KOPT-K1 (cell line): ENCODE measurements around the gene STK24.

Source experiments
- H3K27ac ChIP-seq: fragments of 200-600 bp; sonication (generic); 2 replicates; pipeline ENCODE4 v1.5.1; 2016; ENCODE audit warnings: antibody characterized with exemption, mild to moderate bottlenecking, low read depth, low read length; ENCODE audit not compliant: poor library complexity, severe bottlenecking
- H3K36me3 ChIP-seq: fragments of 200-600 bp; sonication (generic); 2 replicates; pipeline ENCODE4 v1.5.1; 2017; ENCODE audit warnings: antibody characterized with exemption, mild to moderate bottlenecking, low read length, moderate library complexity; ENCODE audit not compliant: insufficient read depth
- H3K9me3 ChIP-seq: fragments of 200-600 bp; sonication (generic); 2 replicates; pipeline ENCODE4 v1.5.1; 2017; ENCODE audit warnings: antibody characterized with exemption, low read length, mild to moderate bottlenecking; ENCODE audit not compliant: insufficient read depth, poor library complexity, severe bottlenecking

Gene STK24

DNA sequence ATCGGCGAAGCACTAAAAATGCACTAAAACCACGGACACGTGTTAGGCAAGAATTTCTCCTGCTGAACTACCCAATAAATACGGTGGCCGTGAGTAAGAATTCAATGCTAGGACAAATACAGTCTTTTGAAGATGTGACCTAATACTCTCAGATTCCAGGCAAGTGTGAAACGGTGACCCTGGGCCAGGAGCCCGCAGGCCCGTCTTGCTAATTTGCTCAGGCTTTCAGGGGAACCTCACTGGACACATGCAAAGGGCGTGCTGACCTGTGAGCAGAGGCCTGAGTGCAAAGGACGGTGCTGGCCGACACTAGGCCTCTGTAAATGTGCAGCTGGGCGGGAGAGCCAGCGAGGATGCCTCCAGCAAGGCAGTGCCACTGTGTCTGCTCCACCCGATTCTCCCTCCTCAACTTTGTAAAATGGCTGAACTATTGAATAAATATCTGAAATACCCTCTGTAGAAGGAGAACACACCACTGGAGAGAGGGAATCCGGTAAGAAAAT is 70.1 kb downstream of the STK24 start:
- Histone ChIP-seq H3K36me3 (peaks cover 4% of the 10 kb centered on the region; the same call in 1 of the 2 replicates), H3K9me3 (no peaks in the 10 kb centered on the region), H3K27ac (no peak overlapping the region)

GRCh38 chr13:98506322-98506721 is 70.6 kb downstream of the STK24 start:
- no peak overlapping the region for H3K27ac ChIP-seq
- peaks cover 4% of the 10 kb centered on the region; the same call in 1 of the 2 replicates for H3K36me3 ChIP-seq
- H3K9me3 ChIP-seq, result no peaks in the 10 kb centered on the region

GRCh38 chr13:98505217-98505616 is 71.7 kb downstream of the STK24 start:
- no peaks in the 10 kb centered on the region for H3K9me3 ChIP-seq
- H3K27ac ChIP-seq, result no peak overlapping the region
- peaks cover 4% of the 10 kb centered on the region; the same call in 1 of the 2 replicates for H3K36me3 ChIP-seq

DNA sequence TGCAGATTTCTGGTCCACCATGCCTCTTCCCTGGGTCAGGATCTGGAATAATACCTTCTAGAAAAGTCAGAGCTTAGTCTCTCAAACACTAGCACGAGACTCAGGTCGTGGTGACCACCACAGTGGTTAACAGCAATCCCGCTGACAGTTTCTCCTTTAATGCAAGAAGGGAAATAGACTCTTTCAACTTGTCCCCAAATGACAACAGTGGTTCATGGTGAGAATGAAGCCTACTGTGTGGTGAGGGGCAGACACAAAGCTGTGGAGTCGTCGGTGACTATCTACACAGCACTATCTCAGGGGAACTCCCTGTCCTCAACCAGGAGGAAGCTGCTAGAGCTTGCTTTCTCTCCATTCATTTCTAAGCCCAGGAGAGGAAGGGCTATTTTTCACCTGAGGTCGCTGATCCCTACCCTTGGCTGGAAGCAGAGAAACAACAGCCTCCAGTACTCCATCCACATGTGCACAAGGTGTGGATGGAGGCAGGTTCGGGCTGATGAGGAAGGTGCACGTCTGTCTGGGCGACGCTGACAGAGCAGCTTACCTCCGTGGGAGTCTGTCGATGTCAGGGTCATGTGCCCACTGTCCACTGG is 72.4 kb downstream of the STK24 start:
- no peak overlapping the region for H3K27ac ChIP-seq
- H3K36me3 ChIP-seq, result peaks cover 9% of the 10 kb centered on the region; the same call in 1 of the 2 replicates

GRCh38 chr13:98504029-98504351 is 72.9 kb downstream of the STK24 start:
- H3K9me3 ChIP-seq, result no peaks in the 10 kb centered on the region
- peaks cover 14% of the 10 kb centered on the region; the same call in 1 of the 2 replicates for H3K36me3 ChIP-seq
- peak overlapping the region; percentile 17 for H3K27ac ChIP-seq

More for the DNA sequence above, 72.4 kb downstream of the STK24 start:
- no peaks in the 10 kb centered on the region for H3K9me3 ChIP-seq

GRCh38 chr13:98503175-98504028 is 73.5 kb downstream of the STK24 start:
- H3K36me3 ChIP-seq, result peaks cover 18% of the 10 kb centered on the region; the same call in 1 of the 2 replicates
- H3K27ac ChIP-seq, result peak overlapping the region; percentile 17
- no peaks in the 10 kb centered on the region for H3K9me3 ChIP-seq

DNA sequence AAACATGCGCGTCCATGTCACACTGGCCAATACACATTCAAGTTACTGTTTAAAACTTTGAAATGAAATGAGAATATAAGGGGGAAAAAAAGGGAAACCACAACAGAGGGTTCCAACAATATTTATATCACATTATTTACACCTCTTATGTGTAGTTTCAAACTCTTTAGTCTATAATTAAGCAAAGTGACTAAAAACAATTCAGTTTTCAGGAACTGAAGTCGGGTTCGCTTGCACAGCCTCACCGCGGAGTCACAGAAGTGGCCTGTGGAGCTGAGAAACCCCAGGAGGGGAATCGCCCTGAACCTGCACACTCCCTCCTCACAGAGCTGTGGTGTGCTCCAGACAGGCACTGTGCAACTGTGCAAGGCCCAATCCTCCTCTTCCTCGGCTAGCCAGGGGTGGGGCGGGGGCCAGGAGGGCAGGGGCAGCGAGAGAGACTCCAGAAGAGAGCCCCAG is 75.9 kb downstream of the STK24 start:
- Histone ChIP-seq H3K36me3 (peaks cover 26% of the 10 kb centered on the region; the same call in 1 of the 2 replicates), H3K27ac (no peak overlapping the region), H3K9me3 (no peaks in the 10 kb centered on the region)

DNA sequence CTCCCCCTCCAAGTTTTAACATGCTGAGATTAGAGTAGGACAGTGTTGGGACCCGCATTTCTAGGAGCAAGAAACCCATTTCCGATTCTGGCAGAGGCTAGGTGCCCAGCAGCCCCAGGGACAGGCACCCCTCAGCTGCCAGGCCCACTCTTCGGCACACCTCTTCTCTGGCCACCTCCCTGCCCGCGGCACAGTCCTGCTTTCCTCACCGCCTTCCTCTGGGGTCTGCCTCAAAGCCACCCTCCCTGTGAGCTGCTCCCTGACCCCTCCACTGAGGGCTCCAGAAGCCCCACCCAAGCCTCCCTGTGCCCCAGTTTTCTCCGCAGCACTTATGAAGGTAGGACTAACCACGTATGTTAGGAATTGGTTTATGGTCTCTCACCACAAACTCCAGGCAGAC is 79.9 kb downstream of the STK24 start:
- Histone ChIP-seq H3K36me3 (peaks cover 22% of the 10 kb centered on the region; the same call in 1 of the 2 replicates), H3K27ac (no peak overlapping the region), H3K9me3 (no peaks in the 10 kb centered on the region)

DNA sequence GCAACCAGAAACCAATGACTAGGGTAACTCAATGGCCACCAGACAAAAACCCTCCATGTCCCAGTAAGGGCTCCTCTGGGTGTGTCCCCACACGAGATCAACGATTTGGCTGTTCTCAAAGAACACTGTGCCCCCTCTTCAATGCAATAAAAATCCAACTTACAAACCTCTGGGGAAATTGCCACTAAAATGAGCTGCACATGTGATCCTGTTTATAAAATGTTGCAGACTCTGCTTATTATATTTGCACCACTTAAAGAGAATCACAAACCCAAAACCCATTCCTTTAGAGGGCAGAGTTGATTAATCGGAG is 80.5 kb downstream of the STK24 start:
- Histone ChIP-seq H3K36me3 (peaks cover 22% of the 10 kb centered on the region; the same call in 1 of the 2 replicates), H3K27ac (no peak overlapping the region), H3K9me3 (no peaks in the 10 kb centered on the region)

DNA sequence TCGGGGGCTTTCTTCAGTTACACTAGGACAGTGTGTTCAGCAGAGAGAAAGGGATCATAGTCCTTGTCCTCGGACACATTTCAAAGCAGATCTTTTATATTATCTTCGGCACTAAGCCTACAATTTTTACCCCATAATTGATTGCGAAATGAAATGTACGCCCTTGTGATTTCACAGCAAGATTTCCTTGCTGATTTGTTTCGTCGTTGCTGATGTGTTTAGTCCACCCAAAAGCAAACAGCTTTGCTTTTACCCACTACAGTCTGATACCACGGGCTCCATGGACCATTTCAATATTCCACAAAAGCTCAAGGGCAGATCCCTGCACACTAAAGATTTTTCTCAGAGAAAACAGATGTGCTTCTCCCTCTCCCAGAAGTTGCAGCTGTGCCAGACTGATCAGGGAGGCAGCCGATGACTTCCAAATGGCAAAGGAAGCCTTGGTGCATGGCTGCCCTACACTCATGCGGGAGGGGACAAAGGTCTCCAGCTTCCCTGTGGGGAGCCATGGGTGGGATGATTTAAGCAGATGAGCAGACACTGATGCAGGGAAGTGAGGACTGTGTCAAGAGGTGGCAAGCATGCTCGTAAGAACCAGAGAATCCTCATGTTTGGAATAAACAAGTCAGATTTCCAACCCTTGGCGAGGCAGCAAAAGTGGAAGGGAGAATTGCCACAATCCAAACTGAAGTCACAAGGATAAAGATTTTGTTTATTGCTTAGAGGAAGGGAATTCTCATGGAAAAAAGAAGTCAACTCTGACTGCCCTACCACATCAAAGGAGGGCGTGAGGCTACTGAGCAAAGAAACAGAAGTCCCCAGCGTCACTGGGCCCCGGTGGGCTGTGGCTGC is 81.1 kb downstream of the STK24 start:
- H3K36me3 ChIP-seq, result peaks cover 22% of the 10 kb centered on the region; the same call in 1 of the 2 replicates
- no peaks in the 10 kb centered on the region for H3K9me3 ChIP-seq
- H3K27ac ChIP-seq, result no peak overlapping the region

DNA sequence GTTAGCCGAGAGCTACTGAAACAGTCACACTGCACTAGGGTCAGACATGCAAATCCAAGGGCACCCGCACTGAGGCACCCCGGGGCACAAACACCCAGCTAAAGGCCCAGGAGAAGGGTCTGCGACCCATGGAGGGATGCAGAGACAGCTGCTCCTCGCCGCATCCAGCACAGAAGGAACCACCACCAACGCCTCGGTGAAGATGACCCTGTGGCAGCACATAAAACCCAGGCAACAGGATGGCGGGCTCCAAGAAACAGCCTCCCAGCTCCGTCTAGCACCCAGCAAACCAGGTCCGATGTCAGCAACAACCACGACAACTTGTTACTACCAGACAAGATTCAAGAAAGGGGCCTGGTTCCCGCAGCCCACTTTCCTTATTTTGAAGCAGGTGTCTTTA is 82.1 kb downstream of the STK24 start:
- no peaks in the 10 kb centered on the region for H3K9me3 ChIP-seq
- H3K36me3 ChIP-seq, result peaks cover 21% of the 10 kb centered on the region; the same call in 1 of the 2 replicates
- no peak overlapping the region for H3K27ac ChIP-seq

DNA sequence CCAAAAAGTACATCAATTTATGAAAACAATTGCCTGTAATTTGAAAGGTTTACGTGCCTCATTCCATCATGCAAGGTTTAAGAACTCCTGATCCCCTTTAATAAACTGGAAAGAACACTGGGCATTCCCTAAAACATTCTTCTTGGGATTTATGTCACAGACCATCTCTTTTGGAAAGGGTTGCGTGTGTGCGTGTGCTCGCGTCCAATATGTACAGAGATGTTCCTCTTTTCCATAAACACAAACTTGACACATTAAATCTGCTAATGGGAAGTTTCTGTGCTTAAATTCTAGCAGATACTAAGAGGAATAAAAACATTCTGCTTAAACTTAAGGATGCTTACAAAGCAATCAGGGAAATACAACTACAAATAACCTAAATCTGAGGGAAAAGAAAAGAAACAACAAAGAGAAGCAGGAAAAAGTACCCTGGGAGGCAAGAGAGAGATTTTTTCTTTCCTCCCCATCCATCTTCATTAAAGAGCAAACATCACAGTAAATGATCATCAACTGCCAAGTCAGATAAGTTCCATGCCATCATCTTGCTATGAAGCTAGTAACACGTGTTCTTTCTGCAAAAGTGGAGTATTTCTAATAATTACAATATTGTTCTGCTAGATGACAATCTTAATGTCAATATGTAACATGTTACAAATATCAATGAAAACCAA is 83.7 kb downstream of the STK24 start:
- Histone ChIP-seq H3K36me3 (peaks cover 6% of the 10 kb centered on the region; the same call in 1 of the 2 replicates), H3K27ac (no peak overlapping the region), H3K9me3 (no peaks in the 10 kb centered on the region)

GRCh38 chr13:98492335-98493041 is 84.4 kb downstream of the STK24 start:
- no peaks in the 10 kb centered on the region for H3K9me3 ChIP-seq
- H3K36me3 ChIP-seq, result no peaks in the 10 kb centered on the region
- no peak overlapping the region for H3K27ac ChIP-seq

- Histone ChIP-seq H3K36me3 (no peaks in the 10 kb centered on the region), H3K9me3 (no peaks in the 10 kb centered on the region), H3K27ac (no peak overlapping the region)
Measured at GRCh38 chr13:98490866-98491265, 86.0 kb downstream of the STK24 start.
